GM18873 (cell line): Measurements from ENCODE around the gene SPACDR.
"Not testable (repeated sequence)": the region's sequence is repeated elsewhere in the genome, so short reads cannot be mapped to it uniquely, and the experiment has no call there.

Experiments
- ATAC-seq: cut with Tn5 transposase; IDR thresholded peaks from one replicate; pipeline ENCODE4 v1.9.1; 2021; ENCODE audit warnings: mild to moderate bottlenecking, moderate library complexity, moderate number of reproducible peaks; ENCODE audit not compliant: unreplicated experiment, low FRiP score

The SPACDR gene

GRCh38 chr7:100464210-100464660, at the start of gene SPACDR:
SPACDR (minus strand) TSS chr7:100464260; CDS start chr7:100464025, 235 bp downstream.
- no peak for ATAC-seq

DNA sequence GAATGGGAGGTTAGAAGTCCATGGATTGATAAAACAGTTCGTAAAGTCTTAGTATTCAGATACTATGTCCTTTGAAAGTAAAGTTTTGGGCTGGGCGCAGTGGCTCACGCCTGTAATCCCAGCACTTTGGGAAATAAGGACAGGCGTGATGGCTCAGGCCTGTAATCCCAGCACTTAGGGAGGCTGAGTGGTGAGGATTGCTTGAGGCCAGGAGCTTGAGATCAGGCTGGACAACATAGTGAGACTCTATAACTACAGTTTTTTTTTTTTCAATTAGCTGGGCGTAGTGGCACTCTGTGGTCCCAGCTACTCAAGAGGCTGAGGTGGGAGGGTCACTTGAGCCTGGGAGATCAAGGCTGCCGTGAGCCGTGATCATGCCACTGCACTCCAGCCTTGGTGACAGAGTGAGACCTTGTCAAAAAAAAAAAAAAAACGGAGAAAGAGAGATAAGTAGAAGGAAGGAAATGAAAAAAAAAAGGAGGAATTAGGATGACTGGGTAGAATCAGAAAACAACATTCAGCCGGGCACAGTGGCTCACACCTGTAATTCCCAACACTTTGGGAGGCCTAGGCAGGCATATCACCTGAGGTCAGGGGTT, 49.3 kb upstream of the SPACDR start:
- no peak for ATAC-seq

- no peak for ATAC-seq
These were observed 46.6 kb upstream of the SPACDR start for GRCh38 chr7:100510437-100511239.

- no peak for ATAC-seq
These were observed 45.2 kb upstream of the SPACDR start for GRCh38 chr7:100509231-100509630.

DNA sequence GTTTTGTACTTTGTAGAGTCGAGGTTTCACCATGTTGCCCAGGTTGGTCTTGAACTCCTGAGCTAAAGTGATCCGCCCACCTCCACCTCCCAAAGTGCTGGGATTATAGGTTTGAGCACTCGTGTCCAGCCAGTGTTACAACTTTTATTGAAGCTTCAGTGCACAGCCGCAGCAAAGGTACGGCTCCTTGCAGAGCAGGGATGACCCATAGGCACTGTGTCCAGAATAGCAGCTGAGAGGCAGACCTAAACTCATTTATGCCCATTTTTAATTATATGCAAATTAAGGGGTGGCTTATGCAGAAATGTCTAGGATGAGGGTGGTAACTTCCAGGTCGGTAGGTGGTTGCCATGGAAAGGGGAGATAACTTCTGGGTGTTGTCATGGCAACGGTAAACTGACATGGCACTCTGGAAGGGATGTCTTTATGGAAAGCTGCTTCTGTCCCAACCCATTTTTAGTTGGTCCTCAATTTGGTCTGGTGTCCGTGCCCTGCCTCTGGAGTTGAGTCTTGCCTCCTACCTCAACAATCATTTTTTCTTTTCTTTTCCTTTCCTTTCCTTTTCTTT, 42.4 kb upstream of the SPACDR start:
- no peak for ATAC-seq

DNA sequence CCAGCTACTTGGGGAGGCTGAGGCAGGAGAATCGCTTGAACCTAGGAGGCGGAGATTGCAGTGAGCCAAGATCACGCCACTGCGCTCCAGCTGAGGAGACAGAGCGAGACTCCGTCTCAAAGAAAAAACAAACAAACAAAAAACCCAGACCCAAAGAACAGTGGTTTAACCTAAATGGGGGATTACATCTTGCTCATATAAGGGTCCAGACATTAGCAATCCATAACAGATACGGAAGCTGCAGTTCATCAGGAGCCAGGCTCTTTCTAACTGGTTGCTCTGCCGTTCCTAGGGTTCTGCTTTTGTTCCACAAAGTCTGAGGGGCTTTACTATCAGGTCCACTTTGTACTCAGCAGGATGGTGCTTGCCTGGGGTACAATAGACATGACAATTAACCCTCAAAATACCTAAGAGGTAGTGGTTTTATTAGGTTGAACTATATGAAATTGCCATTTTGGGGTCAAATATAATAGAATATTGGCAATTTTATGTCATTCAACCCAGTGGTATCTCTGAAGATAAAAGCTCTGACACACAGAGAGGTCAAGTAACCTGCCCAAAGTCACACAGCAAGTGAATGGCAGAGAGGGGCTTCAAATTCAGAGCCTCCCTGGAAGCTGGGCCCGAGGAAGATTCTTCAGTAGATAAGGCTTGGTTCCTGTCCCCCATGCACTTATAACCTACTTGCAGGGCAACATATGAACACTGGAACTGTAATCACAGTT, 41.0 kb upstream of the SPACDR start:
- ATAC-seq = no peak

DNA sequence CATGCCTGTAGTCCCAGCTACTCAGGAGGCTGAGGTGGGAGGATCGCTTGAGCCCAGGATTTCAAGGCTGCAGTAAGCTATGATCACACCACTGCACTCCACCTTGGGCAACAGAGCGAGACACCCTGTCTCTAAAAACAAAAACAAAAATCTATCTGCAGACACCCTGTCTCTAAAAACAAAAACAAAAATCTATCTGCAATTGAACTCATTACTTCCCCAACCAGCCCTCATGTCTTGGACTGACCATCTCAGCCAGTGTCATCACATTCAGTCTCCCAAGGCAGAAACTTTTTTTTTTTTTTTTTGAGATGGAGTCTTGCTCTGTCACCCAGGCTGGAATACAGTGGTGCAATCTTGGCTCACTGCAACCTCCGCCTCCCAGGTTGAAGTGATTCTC, 40.0 kb upstream of the SPACDR start:
- not testable (repeated sequence) for ATAC-seq

DNA sequence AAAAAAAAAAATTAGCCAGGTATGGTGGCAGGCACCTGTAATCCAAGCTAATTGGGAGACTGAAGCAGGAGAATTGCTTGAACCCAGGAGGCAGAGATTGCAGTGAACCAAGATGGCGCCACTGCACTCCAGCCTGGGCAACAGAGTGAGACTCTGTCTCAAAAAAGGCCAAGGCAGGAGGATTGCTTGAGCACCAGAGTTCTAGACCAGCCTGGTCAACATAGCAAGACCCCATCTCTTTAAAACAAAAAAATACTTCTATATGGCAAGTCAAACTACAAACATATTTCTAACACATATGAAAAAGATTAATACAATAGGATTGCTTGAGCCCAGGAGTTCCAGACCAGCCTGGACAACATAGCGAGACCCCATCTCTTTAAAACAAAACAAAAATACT, 36.7 kb upstream of the SPACDR start:
- ATAC-seq = not testable (repeated sequence)

DNA sequence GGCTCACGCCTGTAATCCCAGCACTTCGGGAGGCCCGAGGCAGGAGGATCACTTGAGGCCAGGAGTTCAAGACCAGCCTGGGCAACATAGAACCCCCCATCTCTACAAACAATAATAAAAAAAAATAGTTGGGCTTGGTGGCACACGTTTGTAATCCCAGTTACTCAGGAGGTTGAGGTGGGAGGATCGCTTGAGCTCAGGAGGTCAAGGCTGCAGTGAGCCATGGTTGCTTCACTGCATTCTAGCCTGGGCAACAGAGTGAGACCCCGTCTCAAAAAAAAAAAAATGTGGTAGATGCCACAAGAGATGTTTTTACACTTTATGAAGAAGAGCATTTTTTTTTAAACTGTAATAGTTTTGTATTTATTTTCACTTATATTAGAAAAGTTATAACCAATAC, 32.4 kb upstream of the SPACDR start:
- no peak for ATAC-seq

GRCh38 chr7:100493476-100494264, 29.6 kb upstream of the SPACDR start:
- ATAC-seq = no peak

DNA sequence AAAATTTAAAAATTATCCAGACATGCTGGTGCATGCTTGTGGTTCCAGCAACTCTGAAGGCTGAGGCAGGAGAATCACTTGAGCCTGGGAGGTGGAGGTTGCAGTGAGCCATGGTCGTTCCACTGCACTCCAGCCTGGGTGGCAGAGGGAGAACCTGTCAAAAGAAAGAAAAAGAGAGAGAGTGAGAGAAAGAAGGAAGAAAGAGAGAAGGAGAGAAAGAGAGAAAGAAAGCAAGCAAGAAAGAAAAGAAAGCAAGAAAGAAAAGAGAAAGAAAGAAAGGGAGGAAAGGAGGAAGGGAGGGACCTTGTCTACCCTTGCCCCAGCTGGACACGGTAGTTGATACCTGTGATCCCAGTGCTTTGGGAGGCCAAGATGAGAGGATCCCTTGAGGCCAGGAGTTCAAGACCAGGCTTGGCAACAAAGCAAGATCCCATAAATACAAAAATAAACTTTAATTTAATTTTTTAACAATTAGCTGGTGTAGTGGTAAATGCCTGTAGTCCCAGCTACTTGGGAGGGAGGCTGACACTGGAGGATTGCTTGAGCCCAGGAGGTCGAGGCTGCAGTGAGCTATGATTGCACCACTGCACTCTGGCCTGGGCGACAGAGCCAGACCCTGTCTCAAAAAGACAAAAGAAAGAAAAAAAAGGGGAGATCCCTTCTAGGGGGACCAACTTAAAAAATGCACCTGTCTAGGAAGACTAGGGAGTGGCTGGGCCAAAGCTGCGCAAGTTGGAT, 28.8 kb upstream of the SPACDR start:
- ATAC-seq = no peak

DNA sequence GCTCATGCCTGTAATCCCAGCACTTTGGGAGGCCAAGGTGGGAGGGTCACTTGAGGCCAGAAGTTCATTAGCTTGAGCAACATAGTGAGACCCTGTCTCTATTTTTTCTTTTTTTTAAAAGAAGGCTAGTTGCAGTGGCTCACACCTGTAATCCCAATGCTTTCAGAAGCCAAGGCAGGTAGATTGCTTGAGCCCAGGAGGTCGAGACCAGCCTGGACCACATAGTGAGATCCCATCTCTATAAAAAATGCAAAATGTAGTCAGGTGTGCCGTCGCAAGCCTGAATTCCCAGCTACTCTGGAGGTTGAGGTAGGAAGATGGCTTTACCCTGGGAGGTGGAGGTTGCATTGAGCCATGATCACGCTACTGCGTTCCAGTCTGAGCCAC, 27.1 kb upstream of the SPACDR start:
- ATAC-seq = no peak

GRCh38 chr7:100490483-100491191, 26.6 kb upstream of the SPACDR start:
- no peak for ATAC-seq

DNA sequence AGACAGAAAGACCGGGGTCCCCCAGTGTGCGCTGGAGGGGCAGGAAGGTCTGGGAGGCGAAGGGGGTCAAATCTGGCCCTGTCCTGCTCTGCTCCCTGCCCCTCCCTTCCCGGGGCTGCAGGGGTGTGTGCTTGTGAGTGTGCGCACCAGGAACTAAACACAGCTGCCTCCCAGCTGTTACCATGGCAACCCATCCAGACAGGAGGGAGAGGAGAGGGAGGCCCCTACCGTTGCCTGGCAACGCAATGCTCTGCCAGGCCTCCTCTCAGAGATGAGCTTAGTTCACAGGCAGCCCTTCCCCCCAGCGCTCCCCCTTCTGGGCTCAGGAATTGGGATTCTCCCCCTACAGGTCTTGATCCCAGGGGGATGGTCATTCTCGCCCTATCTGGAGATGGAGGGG, 25.8 kb upstream of the SPACDR start:
- ATAC-seq = no peak

DNA sequence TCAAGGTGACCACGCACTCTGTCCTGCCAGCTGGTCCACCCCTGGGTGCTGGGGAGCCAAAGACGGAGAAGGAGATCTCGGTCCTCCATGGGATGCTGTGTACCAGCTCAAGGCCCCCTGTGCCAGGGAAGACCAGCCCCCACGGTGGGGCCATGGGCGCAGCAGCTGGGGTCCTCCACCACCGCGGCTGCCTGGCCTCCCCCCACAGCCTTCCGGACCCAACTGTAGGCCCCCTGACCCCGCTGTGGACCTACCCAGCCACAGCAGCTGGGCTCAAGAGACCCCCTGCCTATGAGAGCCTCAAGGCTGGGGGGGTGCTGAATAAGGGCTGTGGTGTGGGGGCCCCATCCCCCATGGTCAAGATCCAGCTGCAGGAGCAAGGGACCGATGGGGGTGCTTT, 25.1 kb upstream of the SPACDR start:
- ATAC-seq = no peak

DNA sequence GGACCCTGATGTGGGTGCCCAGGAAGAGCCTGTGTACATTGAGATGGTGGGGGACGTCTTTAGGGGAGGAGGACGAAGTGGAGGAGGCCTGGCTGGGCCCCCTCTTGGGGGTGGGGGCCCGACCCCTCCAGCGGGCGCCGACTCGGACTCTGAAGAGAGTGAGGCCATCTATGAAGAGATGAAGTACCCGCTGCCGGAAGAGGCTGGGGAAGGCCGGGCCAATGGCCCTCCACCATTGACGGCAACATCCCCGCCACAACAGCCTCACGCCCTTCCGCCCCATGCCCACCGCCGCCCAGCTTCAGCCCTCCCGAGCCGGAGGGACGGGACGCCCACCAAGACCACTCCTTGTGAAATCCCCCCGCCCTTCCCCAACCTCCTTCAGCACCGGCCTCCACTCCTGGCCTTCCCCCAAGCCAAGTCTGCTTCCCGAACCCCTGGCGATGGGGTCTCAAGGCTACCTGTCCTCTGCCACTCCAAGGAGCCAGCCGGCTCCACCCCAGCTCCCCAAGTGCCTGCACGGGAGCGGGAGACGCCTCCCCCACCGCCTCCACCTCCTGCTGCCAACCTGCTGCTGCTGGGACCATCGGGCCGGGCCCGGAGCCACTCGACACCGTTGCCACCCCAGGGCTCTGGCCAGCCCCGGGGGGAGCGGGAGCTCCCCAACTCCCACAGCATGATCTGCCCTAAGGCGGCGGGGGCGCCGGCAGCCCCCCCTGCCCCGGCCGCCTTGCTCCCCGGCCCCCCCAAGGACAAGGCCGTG, 24.5 kb upstream of the SPACDR start:
- ATAC-seq = no peak

- ATAC-seq = no peak
These were observed 22.8 kb upstream of the SPACDR start for GRCh38 chr7:100486753-100487446.
